K562 (cell line): Measurements from ENCODE around the gene OSM. TPM values are rescaled to one million over a fixed set of nuclear protein-coding genes. Genes with fewer than 3 reads are reported as not detected.

Experiments used
- BRF2 ChIP-seq: IDR thresholded peaks from 3 replicates; pipeline ENCODE4 v1.6.1; 2011; ENCODE audit warnings: borderline replicate concordance, mild to moderate bottlenecking; ENCODE audit not compliant: insufficient read length, insufficient read depth
- DIDO1 ChIP-seq: fragments of 450-650 bp; IDR thresholded peaks from 2 replicates; pipeline ENCODE4 v1.6.1; 2016; ENCODE audit warnings: low read depth, missing biosample characterization, missing genetic modification characterization
- E2F5 ChIP-seq: sonication (generic); formaldehyde crosslinking; IDR thresholded peaks from 2 replicates; pipeline ENCODE4 v1.8.0; 2022; ENCODE audit warnings: mild to moderate bottlenecking, missing genetic modification reagents
- EP300 ChIP-seq: IDR thresholded peaks from 2 replicates; pipeline ENCODE4 v1.6.1; 2012; ENCODE audit warnings: low read length, improper control_type of control experiment
- GATAD2B ChIP-seq: fragments of 450-650 bp; IDR thresholded peaks from 2 replicates; pipeline ENCODE4 v1.6.1; 2017; ENCODE audit warnings: mild to moderate bottlenecking, borderline replicate concordance
- HMBOX1 ChIP-seq: sonication (generic); IDR thresholded peaks from 2 replicates; pipeline ENCODE4 v1.6.1; 2016
- LARP7 ChIP-seq: fragments of 450-650 bp; IDR thresholded peaks from 2 replicates; pipeline ENCODE4 v1.6.1; 2016
- MAFG ChIP-seq: fragments of 450-650 bp; conservative IDR thresholded peaks from 2 replicates; pipeline ENCODE4 v1.6.1; 2016; ENCODE audit warnings: missing genetic modification characterization, missing compliant biosample characterization
- PHB2 ChIP-seq: fragments of 450-650 bp; IDR thresholded peaks from 2 replicates; pipeline ENCODE4 v1.6.1; 2017; ENCODE audit warnings: low read depth
- ZBTB12 ChIP-seq: fragments of 250-450 bp; sonication (Bioruptor Pico); IDR thresholded peaks from 2 replicates; pipeline ENCODE4 v1.4.0; 2020
- ZBTB26 ChIP-seq: fragments of 450-650 bp; formaldehyde crosslinking; IDR thresholded peaks from 2 replicates; pipeline ENCODE4 v1.4.0; 2022; ENCODE audit warnings: missing genetic modification characterization
- ZNF318 ChIP-seq, 2 experiments: fragments of 450-650 bp; IDR thresholded peaks; 2 replicates each; pipeline ENCODE4 v1.6.1; 2016; ENCODE audit warnings: mild to moderate bottlenecking in 2 of 2, borderline replicate concordance in 1 of 2, low read depth in 1 of 2, moderate library complexity in 1 of 2
- ZNF780A ChIP-seq: fragments of 250-450 bp; sonication (Bioruptor Pico); IDR thresholded peaks from 2 replicates; pipeline ENCODE4 v1.5.0; 2021; ENCODE audit warnings: mild to moderate bottlenecking
- polyA plus RNA-seq, 8 experiments: library from polyadenylated mRNA; depleted of rRNA in 4 of 8; stranded (reverse) in 5 of 8; unstranded in 3 of 8; fragments of >200 nt; fragmentation: Nextera tagmentation in 2 of 8; fragmentation: Illumina TruSeq in 1 of 8; extraction: Ambion mirVana in 2 of 8; extraction: Trizol in 1 of 8; gene quantifications; 2 replicates each; pipeline versions ENCODE4 v1.2.1 to v1.2.3, GENCODE V29; 2011 to 2014; ENCODE audit warnings: inconsistent platforms in 1 of 8, missing spikeins in 1 of 8
- total RNA-seq, 7 experiments: library from RNA; depleted of rRNA in 6 of 7; stranded (reverse); fragments of >200 nt in 6 of 7; fragmentation: Illumina TruSeq in 2 of 7; extraction: Trizol in 2 of 7; gene quantifications; 2 replicates each; pipeline versions ENCODE4 v1.2.1 to v1.2.3, GENCODE V29; 2011 to 2021; ENCODE audit warnings: low replicate concordance in 1 of 7

The OSM gene
- total and polyA plus RNA-seq, 9 of the 15 experiments (the other 6 are each of a cell fraction or from before 2014, with no cell fraction given) = 0.22 TPM; not detected in 8

- no peak for TF ChIP-seq BRF2
- TF ChIP-seq EP300 = no peak
- TF ChIP-seq ZBTB12 (CRISPR knock-in tag) = no peak
- no peak for TF ChIP-seq ZNF318 (IDR thresholded peaks at IDR 0.05; ENCODE audit: borderline replicate concordance in 1 of 2, low read depth in 1 of 2)
- TF ChIP-seq PHB2 = peak; percentile 17; the same call in 1 of the 2 replicates
- TF ChIP-seq HMBOX1 = no peak
- 0 out of 2 replicates have a peak, but pooled peaks have one; percentile 43 for TF ChIP-seq LARP7
- no peak for TF ChIP-seq MAFG (tag)
- no peak for TF ChIP-seq DIDO1 (tag)
- no peak for TF ChIP-seq ZNF780A
- TF ChIP-seq ZBTB26 = peak; percentile 72; the same call in 1 of the 2 replicates
- TF ChIP-seq E2F5 (CRISPR knock-in tag) = no peak
- TF ChIP-seq GATAD2B = no peak
Observed at GRCh38 chr22:30219668-30220278, 46.9 kb downstream of the OSM start (continued).
